HuH-7.5 (cell line): ENCODE data around the gene ZNF638.

Experiments used
- DNase-seq: peaks from one replicate; pipeline ENCODE4 v3.0.0; 2011; ENCODE audit warnings: low spot score

ZNF638 gene

DNA sequence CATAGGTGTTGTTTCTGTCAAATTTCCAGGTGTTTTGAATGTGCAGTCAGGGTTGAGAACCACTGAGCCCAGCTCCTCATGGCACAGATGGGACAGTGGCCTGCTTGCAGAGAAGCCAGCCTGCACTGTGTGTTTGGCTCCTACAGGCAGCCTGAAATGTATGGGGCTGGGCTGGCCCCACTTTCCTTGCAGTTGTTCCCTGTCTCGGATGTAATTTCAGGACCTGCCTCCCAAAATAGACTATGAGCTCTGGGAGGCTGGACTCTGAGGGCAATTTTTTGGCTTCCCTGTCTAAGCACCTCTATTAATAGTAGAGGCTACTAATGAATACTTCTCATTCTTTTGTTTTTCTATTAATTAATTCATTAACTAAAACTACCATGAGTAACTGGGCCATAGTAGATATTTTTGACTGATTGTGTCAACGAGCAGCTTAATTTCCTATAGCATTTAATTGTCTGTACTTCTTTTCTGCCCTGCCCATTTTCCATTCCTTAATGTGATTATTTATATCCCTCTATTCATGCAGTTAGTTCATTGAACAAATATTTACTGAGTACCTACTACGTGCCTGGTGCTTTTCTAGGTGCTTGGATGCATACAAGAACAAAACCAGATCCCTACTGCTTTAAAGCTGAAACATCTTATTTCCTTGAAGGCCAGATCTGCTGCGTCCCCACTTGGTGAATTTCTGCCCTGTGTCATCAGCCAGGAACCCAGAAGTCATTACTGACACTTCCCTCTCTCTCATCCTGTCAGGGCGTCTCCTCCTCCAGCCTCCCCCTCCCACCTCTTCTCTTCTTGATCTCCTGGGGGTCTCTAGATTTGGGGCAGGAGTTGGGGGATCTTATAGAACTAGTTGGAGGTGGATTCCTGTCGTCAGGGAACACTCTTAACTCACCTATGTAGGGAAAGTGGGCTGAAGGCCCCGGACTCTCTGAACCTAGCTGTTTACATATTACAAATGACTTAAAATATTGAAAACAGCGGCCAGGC is 138.1 kb downstream of the ZNF638 start:
- DNase-seq, result no peak

DNA sequence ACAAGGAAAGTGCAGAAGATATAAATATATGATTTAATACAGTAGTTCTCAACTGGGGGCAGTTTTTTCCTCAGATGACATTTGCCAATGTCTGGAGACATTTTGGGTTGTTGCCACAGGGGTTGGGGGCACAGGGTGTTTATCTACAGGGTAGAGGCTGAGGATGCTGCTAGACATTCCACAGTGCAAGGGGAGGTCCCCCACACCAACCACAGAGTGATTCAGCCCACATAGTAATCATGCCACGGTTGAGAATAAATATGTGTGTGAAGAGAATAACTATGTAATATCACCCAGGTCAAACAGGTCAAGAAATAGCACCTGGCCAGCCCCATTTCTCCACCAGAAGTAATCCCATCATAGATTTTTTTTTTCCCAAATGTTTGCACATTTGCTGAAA is 139.7 kb downstream of the ZNF638 start:
- DNase-seq, result no peak

GRCh38 chr2:71472019-71472418 is 140.4 kb downstream of the ZNF638 start:
- DNase-seq, result no peak

DNA sequence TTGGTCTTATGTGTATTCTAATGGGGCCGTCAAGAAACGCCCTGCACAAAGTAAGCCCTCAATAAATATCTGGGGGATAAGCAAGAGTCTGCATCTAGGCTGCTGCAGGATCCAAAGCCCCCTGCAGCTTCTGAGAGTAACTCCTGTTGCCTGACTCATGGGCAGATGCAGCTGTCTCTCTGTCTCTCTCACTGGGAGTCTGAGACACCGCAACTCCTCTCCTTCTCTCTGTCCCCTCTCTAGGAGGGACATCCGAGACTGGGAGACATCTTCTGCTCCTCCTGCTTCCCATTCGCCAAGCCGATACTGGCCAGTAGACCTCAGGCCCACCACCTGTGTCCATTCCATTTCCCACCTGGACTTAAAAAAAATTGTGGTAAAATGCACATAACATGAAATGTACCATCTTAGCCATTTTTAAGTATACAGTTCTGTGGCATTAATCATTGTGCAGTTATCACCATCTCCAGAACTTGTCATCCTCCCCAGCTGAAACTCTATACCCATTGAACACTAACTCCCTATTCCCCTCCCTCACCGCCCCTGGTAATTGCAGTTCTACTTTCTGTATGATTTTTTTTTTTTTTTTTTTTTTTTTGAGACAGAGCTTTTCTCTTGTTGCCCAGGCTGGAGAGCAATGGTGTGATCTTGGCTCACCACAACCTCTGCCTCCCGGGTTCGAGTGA is 141.9 kb downstream of the ZNF638 start:
- no peak for DNase-seq

- DNase-seq, result no peak
Measured at GRCh38 chr2:71474116-71474743, 142.6 kb downstream of the ZNF638 start.

- no peak for DNase-seq
Measured at GRCh38 chr2:71474744-71475397, 143.3 kb downstream of the ZNF638 start.

DNA sequence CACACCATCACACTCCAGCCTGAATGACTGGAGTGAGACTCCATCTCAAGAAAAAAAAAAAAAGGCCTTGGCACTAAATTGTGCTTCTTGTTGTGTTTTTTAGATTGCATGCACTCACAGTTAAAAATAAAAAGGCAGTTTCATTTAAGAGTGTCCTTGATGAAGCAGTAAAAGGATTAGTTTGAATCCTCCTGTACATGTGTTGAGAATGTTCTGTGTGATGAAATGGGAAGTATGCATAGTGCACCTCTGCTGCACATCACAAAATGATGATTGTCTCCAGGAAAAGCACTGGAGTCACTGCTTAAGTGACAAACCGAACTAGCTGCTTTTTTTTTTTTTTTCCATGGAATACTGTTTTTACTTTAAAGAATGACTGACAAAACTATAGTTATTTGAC is 144.9 kb downstream of the ZNF638 start:
- DNase-seq, result no peak

- no peak for DNase-seq
Measured at GRCh38 chr2:71477231-71477691, 145.7 kb downstream of the ZNF638 start.

DNA sequence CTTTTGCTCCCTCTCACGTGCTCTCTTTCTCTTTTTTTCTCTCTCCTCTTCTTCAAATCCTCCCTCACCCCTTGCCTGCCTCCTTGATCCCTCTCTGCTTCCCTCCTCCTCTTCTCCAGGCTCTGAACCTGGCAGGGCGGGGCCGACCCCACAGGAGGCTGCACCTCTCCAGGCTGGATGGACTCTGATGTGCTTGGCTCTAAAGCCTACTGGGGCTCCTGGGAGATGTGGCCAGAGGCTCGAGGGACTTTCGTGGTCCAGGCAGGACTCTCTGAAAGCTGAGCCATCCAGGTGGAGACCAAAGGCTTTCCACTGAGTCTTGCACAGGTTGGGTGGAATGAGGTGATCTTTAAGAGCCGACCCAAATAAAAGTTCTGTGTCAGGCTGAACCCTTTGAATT is 147.2 kb downstream of the ZNF638 start:
- no peak for DNase-seq

DNA sequence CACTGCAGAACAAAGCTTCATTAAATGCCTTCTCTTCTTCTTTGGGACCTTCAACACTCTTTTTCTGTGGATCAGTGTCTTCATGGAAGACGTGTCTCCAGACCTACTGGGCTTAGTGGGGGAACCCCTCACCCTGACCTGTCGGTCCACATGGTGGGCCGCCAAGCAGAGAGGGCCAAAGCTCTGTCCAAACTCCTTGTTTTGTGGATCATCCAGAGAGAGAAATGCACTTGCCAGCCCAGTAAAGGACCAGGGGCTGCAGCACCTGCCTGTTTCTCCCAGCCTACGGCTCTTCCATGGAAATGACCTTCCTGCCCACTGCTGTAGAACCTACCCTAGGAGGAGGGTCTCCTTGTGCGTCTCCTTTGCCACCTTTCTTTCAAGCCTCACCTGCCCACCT is 147.7 kb downstream of the ZNF638 start:
- no peak for DNase-seq

DNA sequence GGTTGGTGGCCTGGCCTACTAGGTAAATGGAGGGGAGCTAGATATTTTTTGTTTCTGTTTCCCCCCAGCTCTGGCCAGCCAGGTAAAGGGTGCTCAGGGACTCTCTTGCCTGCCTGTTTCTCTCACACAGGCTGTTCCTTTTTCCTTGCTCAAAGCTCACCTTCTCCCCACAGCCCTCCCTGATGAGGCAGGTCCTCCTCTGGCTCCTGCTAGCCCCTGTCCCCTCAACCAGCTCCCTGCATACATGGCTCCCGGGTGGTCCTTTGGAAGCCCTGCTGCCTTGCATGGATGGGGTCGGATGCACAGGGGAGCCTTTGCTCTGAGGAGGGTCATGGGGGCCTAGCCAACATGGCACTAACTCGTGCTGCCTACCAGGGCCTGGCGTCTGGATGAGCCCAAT is 149.5 kb downstream of the ZNF638 start:
- no peak for DNase-seq

- no peak for DNase-seq
Measured at GRCh38 chr2:71482055-71482454, 150.5 kb downstream of the ZNF638 start.

DNA sequence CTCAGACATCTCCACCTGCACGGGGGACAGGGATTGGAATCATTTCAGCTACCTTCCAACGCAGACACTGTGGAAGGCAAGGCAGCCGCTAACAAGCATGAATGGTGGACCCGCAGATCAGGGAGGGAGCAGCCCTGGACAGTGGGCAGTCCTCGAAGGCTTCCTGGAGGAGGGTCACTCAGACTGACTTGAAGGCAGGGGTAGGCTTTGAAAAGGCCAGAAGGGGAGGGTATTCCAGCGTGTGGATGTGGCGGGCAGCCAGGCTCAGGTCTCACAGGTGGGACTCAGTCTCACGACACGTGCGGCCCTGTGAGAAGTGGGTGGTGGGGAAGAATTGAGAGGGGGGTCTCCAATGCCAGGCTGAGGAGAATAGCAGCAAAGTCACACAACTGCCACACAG is 151.7 kb downstream of the ZNF638 start:
- no peak for DNase-seq

- DNase-seq, result no peak
Measured at GRCh38 chr2:71484354-71484753, 152.8 kb downstream of the ZNF638 start.
